Duodenal mucosa (tissue), 2 donors: ENCODE data around the gene MBOAT7.
"Not testable (repeated sequence)": the region's sequence is repeated elsewhere in the genome, so short reads cannot be mapped to it uniquely, and the experiment has no call there.

Source experiments
- H3K27ac ChIP-seq: one replicate; pipeline ENCODE4 v1.7.0; 2013; ENCODE audit warnings: low read depth, low read length
- H3K27me3 ChIP-seq, 2 donors: one replicate each; pipeline ENCODE4 v1.7.0; 2013; ENCODE audit warnings: low read length in 2 of 2, control low read depth in 1 of 2; ENCODE audit not compliant: insufficient read depth in 2 of 2, control insufficient read depth in 1 of 2
- H3K36me3 ChIP-seq, 2 donors: one replicate each; pipeline ENCODE4 v1.7.0; 2013; ENCODE audit warnings: low read length in 2 of 2, control low read depth in 1 of 2; ENCODE audit not compliant: insufficient read depth in 2 of 2, control insufficient read depth in 1 of 2
- H3K4me1 ChIP-seq, 2 donors: one replicate each; pipeline ENCODE4 v1.7.0; 2013; ENCODE audit warnings: low read length in 2 of 2, control low read depth in 1 of 2; ENCODE audit not compliant: insufficient read depth in 2 of 2, control insufficient read depth in 1 of 2
- H3K4me3 ChIP-seq, 2 donors: one replicate each; pipeline ENCODE4 v1.7.0; 2013; ENCODE audit warnings: low read length in 2 of 2, low read depth in 1 of 2
- H3K9ac ChIP-seq, 2 donors: one replicate each; pipeline ENCODE4 v1.7.0; 2013; ENCODE audit warnings: low read length in 2 of 2, low read depth in 1 of 2
- H3K9me3 ChIP-seq, 2 donors: one replicate each; pipeline ENCODE4 v1.7.0; 2013; ENCODE audit warnings: low read length in 2 of 2, control low read depth in 1 of 2; ENCODE audit not compliant: control insufficient read depth in 1 of 2

Gene MBOAT7

GRCh38 chr19:54190503-54191010 is 1.2 kb upstream of the MBOAT7 start:
- Histone ChIP-seq H3K9ac (peak overlapping the region; percentile 77 to 84), H3K36me3 (peaks cover 6 to 20% of the 10 kb centered on the region in 2 donors), H3K9me3 (no peaks in the 10 kb centered on the region), H3K27ac (peak overlapping the region; percentile 99), H3K4me1 (peaks cover 32% of the 10 kb centered on the region in 2 donors), H3K27me3 (no peaks in the 10 kb centered on the region), H3K4me3 (peak overlapping the region; percentile 75 to 85)

- Histone ChIP-seq H3K27ac (peak overlapping the region; percentile 99), H3K9ac (peak overlapping the region; percentile 77 to 85), H3K27me3 (no peaks in the 10 kb centered on the region), H3K4me1 (peaks cover 32% of the 10 kb centered on the region in 2 donors), H3K36me3 (peaks cover 6 to 20% of the 10 kb centered on the region in 2 donors), H3K4me3 (peak overlapping the region; percentile 65 to 85), H3K9me3 (no peaks in the 10 kb centered on the region)
Measured at GRCh38 chr19:54189735-54190502, 539 bp upstream of the MBOAT7 start.

GRCh38 chr19:54188215-54188871 is 1.0 kb downstream of the MBOAT7 start:
- peak overlapping the region; percentile 62 to 78 for H3K4me3 ChIP-seq
- no peaks in the 10 kb centered on the region for H3K9me3 ChIP-seq
- H3K27ac ChIP-seq, result peak overlapping the region; percentile 99
- peak overlapping the region; percentile 77 to 85 for H3K9ac ChIP-seq
- H3K4me1 ChIP-seq, result peaks cover 32% of the 10 kb centered on the region in 2 donors
- peaks cover 12 to 17% of the 10 kb centered on the region in 2 donors for H3K36me3 ChIP-seq
- H3K27me3 ChIP-seq, result no peaks in the 10 kb centered on the region

GRCh38 chr19:54186934-54187381 is 2.4 kb downstream of the MBOAT7 start:
- H3K27me3 ChIP-seq, result no peaks in the 10 kb centered on the region
- no peaks in the 10 kb centered on the region for H3K9me3 ChIP-seq
- peaks cover 26 to 28% of the 10 kb centered on the region in 2 donors for H3K4me1 ChIP-seq
- peaks cover 12 to 15% of the 10 kb centered on the region in 2 donors for H3K36me3 ChIP-seq
- H3K9ac ChIP-seq, result peak overlapping the region; percentile 59 to 77
- H3K27ac ChIP-seq, result peak overlapping the region; percentile 92
- peak overlapping the region; percentile 36 to 52 for H3K4me3 ChIP-seq

- Histone ChIP-seq H3K4me1 (peaks cover 22% of the 10 kb centered on the region in 2 donors), H3K27ac (peak overlapping the region; percentile 92), H3K9me3 (no peaks in the 10 kb centered on the region), H3K4me3 (peak overlapping the region; percentile 36 to 52), H3K27me3 (no peaks in the 10 kb centered on the region), H3K9ac (peak overlapping the region; percentile 59 to 77), H3K36me3 (peaks cover 12 to 15% of the 10 kb centered on the region in 2 donors)
Measured at GRCh38 chr19:54186351-54186750, 3.0 kb downstream of the MBOAT7 start.

- no peaks in the 10 kb centered on the region for H3K9me3 ChIP-seq
- H3K27ac ChIP-seq, result no peak overlapping the region
- H3K36me3 ChIP-seq, result peaks cover 12 to 26% of the 10 kb centered on the region in 2 donors
- no peak overlapping the region for H3K9ac ChIP-seq
- peaks cover 21 to 25% of the 10 kb centered on the region in 2 donors for H3K4me1 ChIP-seq
- H3K4me3 ChIP-seq, result no peak overlapping the region
- no peaks in the 10 kb centered on the region for H3K27me3 ChIP-seq
Measured at GRCh38 chr19:54183431-54183830, 5.9 kb downstream of the MBOAT7 start.

- peaks cover 12 to 31% of the 10 kb centered on the region in 2 donors for H3K36me3 ChIP-seq
Measured at GRCh38 chr19:54181894-54182293, 7.5 kb downstream of the MBOAT7 start.

GRCh38 chr19:54180691-54181091 is 8.7 kb downstream of the MBOAT7 start:
- peaks cover 0 to 6% of the 10 kb centered on the region in 2 donors for H3K4me1 ChIP-seq
- peaks cover 12 to 28% of the 10 kb centered on the region in 2 donors for H3K36me3 ChIP-seq
- no peaks in the 10 kb centered on the region for H3K27me3 ChIP-seq
- no peak overlapping the region for H3K9ac ChIP-seq
- no peaks in the 10 kb centered on the region for H3K9me3 ChIP-seq
- no peak overlapping the region for H3K4me3 ChIP-seq
- no peak overlapping the region for H3K27ac ChIP-seq

More at GRCh38 chr19:54181894-54182293, 7.5 kb downstream of the MBOAT7 start:
- not testable (repeated sequence) for H3K4me3 ChIP-seq, H3K9me3 ChIP-seq, H3K9ac ChIP-seq, H3K27ac ChIP-seq, H3K27me3 ChIP-seq
- peaks cover 7 to 13% of the 10 kb centered on the region in 2 donors for H3K4me1 ChIP-seq

GRCh38 chr19:54179921-54180461 is 9.4 kb downstream of the MBOAT7 start:
- Histone ChIP-seq H3K27me3 (no peaks in the 10 kb centered on the region), H3K4me1 (peaks cover 0 to 6% of the 10 kb centered on the region in 2 donors), H3K9me3 (no peaks in the 10 kb centered on the region), H3K36me3 (peaks cover 12 to 34% of the 10 kb centered on the region in 2 donors), H3K27ac (no peak overlapping the region), H3K9ac (no peak overlapping the region), H3K4me3 (no peak overlapping the region)
